ENCODE data around the gene RAD51B.
"Not testable (repeated sequence)": the region's sequence is repeated elsewhere in the genome, so short reads cannot be mapped to it uniquely, and the experiment has no call there.

RAD51B gene

GRCh38 chr14:68016255-68016914 lies 196.8 kb downstream of the RAD51B start:
- Mint-ChIP-seq H3K36me3 (ENCODE audit: low read depth) (no peaks in the 10 kb centered on the region), H3K27ac (no peak overlapping the region), H3K4me3 (no peak overlapping the region)

GRCh38 chr14:68018598-68018997 lies 199.0 kb downstream of the RAD51B start:
- Mint-ChIP-seq H3K4me3 (no peak overlapping the region), H3K36me3 (ENCODE audit: low read depth) (peaks cover 19% of the 10 kb centered on the region)

More at GRCh38 chr14:68016255-68016914, 196.8 kb downstream of the RAD51B start:
- H3K4me1 Mint-ChIP-seq (ENCODE audit: low read depth) = no peaks in the 10 kb centered on the region
- H3K9me3 Mint-ChIP-seq = no peaks in the 10 kb centered on the region
- H3K27me3 Mint-ChIP-seq = no peaks in the 10 kb centered on the region

GRCh38 chr14:68020493-68020892 lies 200.9 kb downstream of the RAD51B start:
- peaks cover 23% of the 10 kb centered on the region for H3K36me3 Mint-ChIP-seq (ENCODE audit: low read depth)
- no peaks in the 10 kb centered on the region for H3K4me1 Mint-ChIP-seq (ENCODE audit: low read depth)
- H3K4me3 Mint-ChIP-seq = no peak overlapping the region
- H3K27me3 Mint-ChIP-seq = no peaks in the 10 kb centered on the region
- H3K27ac Mint-ChIP-seq = no peak overlapping the region
- H3K9me3 Mint-ChIP-seq = peaks cover 12% of the 10 kb centered on the region

More at GRCh38 chr14:68018598-68018997, 199.0 kb downstream of the RAD51B start:
- Mint-ChIP-seq H3K27ac (no peak overlapping the region), H3K4me1 (ENCODE audit: low read depth) (no peaks in the 10 kb centered on the region), H3K27me3 (no peaks in the 10 kb centered on the region), H3K9me3 (peaks cover 12% of the 10 kb centered on the region)

- peaks cover 23% of the 10 kb centered on the region for H3K36me3 Mint-ChIP-seq (ENCODE audit: low read depth)
- no peaks in the 10 kb centered on the region for H3K4me1 Mint-ChIP-seq (ENCODE audit: low read depth)
- no peak overlapping the region for H3K4me3 Mint-ChIP-seq
- H3K27ac Mint-ChIP-seq = no peak overlapping the region
- H3K27me3 Mint-ChIP-seq = no peaks in the 10 kb centered on the region
- peaks cover 12% of the 10 kb centered on the region for H3K9me3 Mint-ChIP-seq
Measured at GRCh38 chr14:68020999-68021663, 201.6 kb downstream of the RAD51B start.

- Mint-ChIP-seq H3K4me3 (no peak overlapping the region), H3K27ac (no peak overlapping the region), H3K27me3 (no peaks in the 10 kb centered on the region), H3K36me3 (ENCODE audit: low read depth) (peaks cover 44% of the 10 kb centered on the region), H3K4me1 (ENCODE audit: low read depth) (no peaks in the 10 kb centered on the region), H3K9me3 (peaks cover 30% of the 10 kb centered on the region)
Measured at GRCh38 chr14:68027276-68027675, 207.7 kb downstream of the RAD51B start.

- H3K27ac Mint-ChIP-seq = no peak overlapping the region
- no peaks in the 10 kb centered on the region for H3K4me1 Mint-ChIP-seq (ENCODE audit: low read depth)
- H3K4me3 Mint-ChIP-seq = no peak overlapping the region
- H3K36me3 Mint-ChIP-seq (ENCODE audit: low read depth) = peaks cover 36% of the 10 kb centered on the region
- no peaks in the 10 kb centered on the region for H3K27me3 Mint-ChIP-seq
- peaks cover 24% of the 10 kb centered on the region for H3K9me3 Mint-ChIP-seq
Measured at GRCh38 chr14:68028075-68028474, 208.5 kb downstream of the RAD51B start.

GRCh38 chr14:68031011-68031410 lies 211.4 kb downstream of the RAD51B start:
- peaks cover 27% of the 10 kb centered on the region for H3K36me3 Mint-ChIP-seq (ENCODE audit: low read depth)
- H3K4me3 Mint-ChIP-seq; H3K27ac Mint-ChIP-seq; H3K27me3 Mint-ChIP-seq; H3K4me1 Mint-ChIP-seq (ENCODE audit: low read depth): not testable (repeated sequence)
- peaks cover 24% of the 10 kb centered on the region for H3K9me3 Mint-ChIP-seq

GRCh38 chr14:68032154-68032553 lies 212.6 kb downstream of the RAD51B start:
- peaks cover 27% of the 10 kb centered on the region for H3K36me3 Mint-ChIP-seq (ENCODE audit: low read depth)
- no peak overlapping the region for H3K4me3 Mint-ChIP-seq
- peaks cover 22% of the 10 kb centered on the region for H3K9me3 Mint-ChIP-seq
- H3K27ac Mint-ChIP-seq = no peak overlapping the region
- H3K27me3 Mint-ChIP-seq = no peaks in the 10 kb centered on the region
- H3K4me1 Mint-ChIP-seq (ENCODE audit: low read depth) = no peaks in the 10 kb centered on the region

- Mint-ChIP-seq H3K27me3 (no peaks in the 10 kb centered on the region), H3K4me3 (no peak overlapping the region), H3K4me1 (ENCODE audit: low read depth) (no peaks in the 10 kb centered on the region), H3K36me3 (ENCODE audit: low read depth) (peaks cover 27% of the 10 kb centered on the region), H3K9me3 (peaks cover 21% of the 10 kb centered on the region), H3K27ac (no peak overlapping the region)
Measured at GRCh38 chr14:68033336-68033932, 213.9 kb downstream of the RAD51B start.

GRCh38 chr14:68034896-68035295 lies 215.3 kb downstream of the RAD51B start:
- no peak overlapping the region for H3K4me3 Mint-ChIP-seq
- H3K9me3 Mint-ChIP-seq = peaks cover 11% of the 10 kb centered on the region
- no peak overlapping the region for H3K27ac Mint-ChIP-seq
- H3K36me3 Mint-ChIP-seq (ENCODE audit: low read depth) = peaks cover 18% of the 10 kb centered on the region
- H3K27me3 Mint-ChIP-seq = no peaks in the 10 kb centered on the region
- H3K4me1 Mint-ChIP-seq (ENCODE audit: low read depth) = no peaks in the 10 kb centered on the region

- H3K4me1 Mint-ChIP-seq (ENCODE audit: low read depth) = no peaks in the 10 kb centered on the region
- no peak overlapping the region for H3K27ac Mint-ChIP-seq
- no peaks in the 10 kb centered on the region for H3K27me3 Mint-ChIP-seq
- peaks cover 8% of the 10 kb centered on the region for H3K36me3 Mint-ChIP-seq (ENCODE audit: low read depth)
- H3K9me3 Mint-ChIP-seq = peaks cover under 1% of the 10 kb centered on the region
- H3K4me3 Mint-ChIP-seq = no peak overlapping the region
Measured at GRCh38 chr14:68036202-68036601, 216.6 kb downstream of the RAD51B start.

- no peaks in the 10 kb centered on the region for H3K27me3 Mint-ChIP-seq
- H3K4me3 Mint-ChIP-seq = no peak overlapping the region
- H3K4me1 Mint-ChIP-seq (ENCODE audit: low read depth) = no peaks in the 10 kb centered on the region
- H3K36me3 Mint-ChIP-seq (ENCODE audit: low read depth) = no peaks in the 10 kb centered on the region
- no peaks in the 10 kb centered on the region for H3K9me3 Mint-ChIP-seq
- no peak overlapping the region for H3K27ac Mint-ChIP-seq
Measured at GRCh38 chr14:68039593-68039992, 220.0 kb downstream of the RAD51B start.

- Mint-ChIP-seq H3K9me3 (no peaks in the 10 kb centered on the region), H3K36me3 (ENCODE audit: low read depth) (no peaks in the 10 kb centered on the region), H3K27ac (no peak overlapping the region), H3K27me3 (no peaks in the 10 kb centered on the region), H3K4me3 (no peak overlapping the region), H3K4me1 (ENCODE audit: low read depth) (no peaks in the 10 kb centered on the region)
Measured at GRCh38 chr14:68040633-68041369, 221.2 kb downstream of the RAD51B start.

- Mint-ChIP-seq H3K27ac (no peak overlapping the region), H3K9me3 (no peaks in the 10 kb centered on the region), H3K4me3 (no peak overlapping the region), H3K4me1 (ENCODE audit: low read depth) (no peaks in the 10 kb centered on the region), H3K27me3 (no peaks in the 10 kb centered on the region), H3K36me3 (ENCODE audit: low read depth) (no peaks in the 10 kb centered on the region)
Measured at GRCh38 chr14:68041876-68042354, 222.3 kb downstream of the RAD51B start.

All from stimulated activated naive CD8-positive, alpha-beta T cell treated with anti-CD3 and anti-CD28 coated beads, Interleukin-15, Interleukin-2, amounts not matched to agents 100 ng/mL and 50 ng/mL, for 24 hours (primary cell).